Endothelial cell (in vitro differentiated cells): ENCODE results near the gene NSG2. TPM values are rescaled to one million over a fixed set of nuclear protein-coding genes. Genes with fewer than 3 reads are reported as not detected.

ENCODE experiments used
- DNase-seq: peaks from one replicate; pipeline ENCODE4 v3.0.0; 2021; ENCODE audit warnings: low spot score
- H3K27ac Mint-ChIP-seq: one replicate; pipeline ENCODE4 v1.8.0; 2021; ENCODE audit warnings: mixed read lengths, inconsistent platforms; ENCODE audit not compliant: unreplicated experiment
- H3K27me3 Mint-ChIP-seq: one replicate; pipeline ENCODE4 v1.8.0; 2021; ENCODE audit warnings: mild to moderate bottlenecking, moderate library complexity, mixed read lengths, inconsistent platforms; ENCODE audit not compliant: unreplicated experiment
- H3K36me3 Mint-ChIP-seq: one replicate; pipeline ENCODE4 v1.8.0; 2021; ENCODE audit warnings: mild to moderate bottlenecking, low read depth, mixed read lengths, inconsistent platforms; ENCODE audit not compliant: unreplicated experiment
- H3K4me1 Mint-ChIP-seq: one replicate; pipeline ENCODE4 v1.8.0; 2021; ENCODE audit warnings: mild to moderate bottlenecking, mixed read lengths, inconsistent platforms; ENCODE audit not compliant: unreplicated experiment
- H3K4me3 Mint-ChIP-seq: one replicate; pipeline ENCODE4 v1.8.0; 2021; ENCODE audit warnings: mild to moderate bottlenecking, mixed read lengths, inconsistent platforms; ENCODE audit not compliant: unreplicated experiment
- H3K9me3 Mint-ChIP-seq: one replicate; pipeline ENCODE4 v1.8.0; 2021; ENCODE audit warnings: mixed read lengths, inconsistent platforms; ENCODE audit not compliant: unreplicated experiment
- total RNA-seq: library from RNA; stranded (reverse); fragmentation: NEBNext Ultra II Directional; extraction: Animal tissue kit (Norgen Biotek cat#: 25700); gene quantifications from one replicate; pipeline ENCODE4 v1.2.1, GENCODE V29; 2021; ENCODE audit not compliant: unreplicated experiment
- TF ChIP-seq, protein P1 (sequence below): fragments of 200-600 bp; sonication (generic); IDR thresholded peaks from one replicate; pipeline ENCODE4 v1.5.0; 2021; ENCODE audit warnings: antibody characterized with exemption; ENCODE audit not compliant: unreplicated experiment

Gene NSG2
- total RNA-seq, 1 donor from 2014 or later, result not detected

- Mint-ChIP-seq H3K27me3 (no peaks in the 10 kb centered on the region), H3K36me3 (no peaks in the 10 kb centered on the region), H3K4me1 (no peaks in the 10 kb centered on the region), H3K27ac (no peak overlapping the region), H3K9me3 (no peaks in the 10 kb centered on the region), H3K4me3 (no peak overlapping the region)
- DNase-seq, result no peak
- TF ChIP-seq, protein P1, sequence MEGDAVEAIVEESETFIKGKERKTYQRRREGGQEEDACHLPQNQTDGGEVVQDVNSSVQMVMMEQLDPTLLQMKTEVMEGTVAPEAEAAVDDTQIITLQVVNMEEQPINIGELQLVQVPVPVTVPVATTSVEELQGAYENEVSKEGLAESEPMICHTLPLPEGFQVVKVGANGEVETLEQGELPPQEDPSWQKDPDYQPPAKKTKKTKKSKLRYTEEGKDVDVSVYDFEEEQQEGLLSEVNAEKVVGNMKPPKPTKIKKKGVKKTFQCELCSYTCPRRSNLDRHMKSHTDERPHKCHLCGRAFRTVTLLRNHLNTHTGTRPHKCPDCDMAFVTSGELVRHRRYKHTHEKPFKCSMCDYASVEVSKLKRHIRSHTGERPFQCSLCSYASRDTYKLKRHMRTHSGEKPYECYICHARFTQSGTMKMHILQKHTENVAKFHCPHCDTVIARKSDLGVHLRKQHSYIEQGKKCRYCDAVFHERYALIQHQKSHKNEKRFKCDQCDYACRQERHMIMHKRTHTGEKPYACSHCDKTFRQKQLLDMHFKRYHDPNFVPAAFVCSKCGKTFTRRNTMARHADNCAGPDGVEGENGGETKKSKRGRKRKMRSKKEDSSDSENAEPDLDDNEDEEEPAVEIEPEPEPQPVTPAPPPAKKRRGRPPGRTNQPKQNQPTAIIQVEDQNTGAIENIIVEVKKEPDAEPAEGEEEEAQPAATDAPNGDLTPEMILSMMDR, result no peak
Measured at GRCh38 chr5:174151599-174152181, 106.2 kb downstream of the NSG2 start.

DNA sequence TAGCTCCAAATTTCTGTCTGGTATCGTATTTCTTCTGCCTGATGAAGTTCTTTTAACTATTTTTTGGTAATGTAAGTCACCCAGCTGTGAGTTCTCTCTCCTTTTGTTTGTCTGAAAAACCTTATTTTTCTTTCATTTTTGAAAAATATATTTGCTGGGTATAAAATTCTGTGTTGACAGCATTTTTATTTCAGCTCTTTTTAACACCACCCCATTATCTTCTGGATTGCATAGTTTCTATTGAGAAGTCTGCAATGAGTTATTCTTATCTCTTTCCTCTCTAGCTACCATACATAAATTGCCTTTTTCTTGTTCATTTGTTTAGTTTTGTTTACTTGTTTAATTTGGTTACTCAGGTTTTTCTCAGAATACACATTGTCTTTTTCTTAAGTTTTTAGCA, 109.1 kb downstream of the NSG2 start:
- no peak for DNase-seq
- H3K27me3 Mint-ChIP-seq, result no peaks in the 10 kb centered on the region
- no peaks in the 10 kb centered on the region for H3K4me1 Mint-ChIP-seq
- H3K36me3 Mint-ChIP-seq, result no peaks in the 10 kb centered on the region
- H3K9me3 Mint-ChIP-seq, result no peaks in the 10 kb centered on the region
- H3K4me3 Mint-ChIP-seq, result no peak overlapping the region
- TF ChIP-seq, protein P1, result no peak
- no peak overlapping the region for H3K27ac Mint-ChIP-seq

GRCh38 chr5:174155281-174155680, 109.8 kb downstream of the NSG2 start:
- Mint-ChIP-seq H3K4me1 (peaks cover 2% of the 10 kb centered on the region), H3K36me3 (no peaks in the 10 kb centered on the region), H3K4me3 (no peak overlapping the region), H3K9me3 (no peaks in the 10 kb centered on the region), H3K27me3 (peaks cover under 1% of the 10 kb centered on the region), H3K27ac (no peak overlapping the region)
- TF ChIP-seq, protein P1, result no peak
- no peak for DNase-seq

GRCh38 chr5:174155706-174156105, 110.2 kb downstream of the NSG2 start:
- H3K9me3 Mint-ChIP-seq, result no peaks in the 10 kb centered on the region
- peaks cover 2% of the 10 kb centered on the region for H3K4me1 Mint-ChIP-seq
- no peak overlapping the region for H3K4me3 Mint-ChIP-seq
- H3K27ac Mint-ChIP-seq, result no peak overlapping the region
- H3K36me3 Mint-ChIP-seq, result no peaks in the 10 kb centered on the region
- peaks cover 2% of the 10 kb centered on the region for H3K27me3 Mint-ChIP-seq
- DNase-seq, result no peak
- TF ChIP-seq, protein P1, result no peak

DNA sequence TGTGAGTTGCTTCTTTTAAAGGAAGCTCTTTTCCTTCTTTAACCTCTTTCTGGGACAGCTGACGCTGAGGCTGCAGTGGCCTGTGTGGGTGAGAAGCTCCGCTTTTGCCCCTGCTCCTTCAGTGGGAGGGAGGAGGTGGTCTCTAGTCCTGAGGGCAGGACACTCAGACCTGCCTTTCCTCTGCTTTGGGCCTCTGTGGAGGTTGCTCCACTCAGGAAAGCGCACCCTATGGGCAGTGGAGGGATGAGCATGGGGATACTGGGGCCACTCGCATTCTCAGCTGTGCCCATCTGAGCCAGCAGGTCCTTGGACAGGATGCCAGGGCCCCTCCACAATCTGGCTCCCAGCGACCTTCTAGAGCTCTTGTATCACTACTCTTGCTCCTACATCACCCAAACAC, 111.5 kb downstream of the NSG2 start:
- Mint-ChIP-seq H3K27me3 (peaks cover 2% of the 10 kb centered on the region), H3K9me3 (no peaks in the 10 kb centered on the region), H3K4me1 (peaks cover 2% of the 10 kb centered on the region), H3K36me3 (no peaks in the 10 kb centered on the region), H3K27ac (no peak overlapping the region), H3K4me3 (no peak overlapping the region)
- TF ChIP-seq, protein P1, result no peak
- no peak for DNase-seq

Other genes starting within 250 kb of the NSG2 start
- 19.5 TPM for gene CPEB4, start 157.4 kb upstream of the NSG2 start, total RNA-seq
- gene C5orf47, start 56.5 kb upstream of the NSG2 start, total RNA-seq, result not detected